Subcutaneous adipose tissue (tissue), 4 donors: Measurements from ENCODE around the gene ANP32B. TPM values are rescaled to one million over a fixed set of nuclear protein-coding genes. Genes with fewer than 3 reads are reported as not detected.

Experiments
- CTCF ChIP-seq: fragments of 450-650 bp; IDR thresholded peaks from one replicate; pipeline ENCODE4 v1.5.1; 2016; ENCODE audit warnings: low read depth, mild to moderate bottlenecking, control low read depth, antibody characterized with exemption, moderate library complexity
- total RNA-seq, 4 donors: library from RNA; depleted of rRNA; stranded (reverse); fragments of >200 nt; gene quantifications; one replicate each; pipeline ENCODE4 v1.1.0, GENCODE V29; 2016

Gene ANP32B
- total RNA-seq, 4 donors from 2014 or later, result 32.8 to 61.4 (median 43.8) TPM

- no peak for TF ChIP-seq CTCF
Observed at GRCh38 chr9:97991818-97992217, 8.7 kb downstream of the ANP32B start.

- TF ChIP-seq CTCF, result no peak
Observed at GRCh38 chr9:97992219-97992618, 9.1 kb downstream of the ANP32B start.

- TF ChIP-seq CTCF, result no peak
Observed at GRCh38 chr9:97993000-97993399, 9.9 kb downstream of the ANP32B start.

GRCh38 chr9:97994703-97995102 lies 11.6 kb downstream of the ANP32B start:
- TF ChIP-seq CTCF, result no peak

- no peak for TF ChIP-seq CTCF
Observed at GRCh38 chr9:97997330-97998276, 14.5 kb downstream of the ANP32B start.

GRCh38 chr9:98002808-98003207 lies 19.7 kb downstream of the ANP32B start:
- TF ChIP-seq CTCF, result no peak

GRCh38 chr9:98006127-98006796 lies 23.1 kb downstream of the ANP32B start:
- no peak for TF ChIP-seq CTCF
